AG20443 (cell line): Measurements from ENCODE around the gene ZSWIM7.

Experiments
- DNase-seq: peaks from one replicate; pipeline ENCODE4 v3.0.0; 2012; ENCODE audit warnings: low spot score, mixed read lengths

ZSWIM7 gene, protein sequence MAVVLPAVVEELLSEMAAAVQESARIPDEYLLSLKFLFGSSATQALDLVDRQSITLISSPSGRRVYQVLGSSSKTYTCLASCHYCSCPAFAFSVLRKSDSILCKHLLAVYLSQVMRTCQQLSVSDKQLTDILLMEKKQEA

DNA sequence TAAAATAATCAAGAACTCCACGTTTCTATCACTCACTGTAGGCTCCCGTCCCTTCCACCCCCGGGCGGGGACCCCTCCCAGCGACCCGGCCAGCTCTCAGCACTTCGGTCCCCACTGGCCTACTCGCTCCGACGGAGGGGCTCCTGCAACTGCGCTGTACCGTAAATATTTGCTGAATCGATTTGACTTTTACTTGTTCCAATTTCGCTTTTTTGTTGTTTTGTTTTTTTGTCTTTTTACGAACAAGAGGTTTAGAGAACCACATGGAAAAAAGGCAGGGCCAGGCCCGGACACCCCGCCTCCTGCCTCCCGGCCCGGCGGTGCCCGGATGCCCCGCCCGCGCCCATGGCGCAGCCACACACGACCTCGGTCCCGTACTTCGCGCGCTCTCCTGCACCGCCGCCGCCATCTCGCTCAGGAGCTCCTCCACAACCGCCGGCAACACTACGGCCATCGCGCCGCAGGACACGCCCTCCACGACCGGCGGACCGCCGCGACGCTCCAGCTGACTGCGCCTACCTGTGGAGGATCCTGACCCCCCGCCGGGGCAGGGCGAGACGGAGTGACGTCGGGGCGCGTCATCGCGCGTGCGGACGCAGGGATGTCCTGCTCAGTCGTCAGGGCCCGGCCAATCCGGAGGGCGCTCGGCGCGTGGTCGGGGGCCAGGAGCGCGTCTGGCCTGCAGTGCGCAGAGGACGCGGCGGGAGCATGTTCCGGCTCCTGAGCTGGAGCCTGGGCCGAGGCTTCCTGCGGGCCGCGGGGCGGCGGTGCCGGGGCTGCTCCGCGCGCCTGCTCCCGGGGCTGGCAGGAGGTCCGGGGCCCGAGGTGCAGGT lies at the start of gene ZSWIM7, which contains the start of gene TTC19:
ZSWIM7 (minus strand) TSS at position 564 of the 833 bp plus-strand sequence; CDS start at position 454, 110 bp downstream.
TTC19 (plus strand) TSS at position 684 of the 833 bp plus-strand sequence; CDS start at position 709, 25 bp downstream.
- peak; percentile 98 for DNase-seq

- DNase-seq, result no peak
Measured at GRCh38 chr17:16048811-16049449, 49.4 kb upstream of the ZSWIM7 start.

- DNase-seq, result no peak
Measured at GRCh38 chr17:16046966-16047365, 47.5 kb upstream of the ZSWIM7 start.

DNA sequence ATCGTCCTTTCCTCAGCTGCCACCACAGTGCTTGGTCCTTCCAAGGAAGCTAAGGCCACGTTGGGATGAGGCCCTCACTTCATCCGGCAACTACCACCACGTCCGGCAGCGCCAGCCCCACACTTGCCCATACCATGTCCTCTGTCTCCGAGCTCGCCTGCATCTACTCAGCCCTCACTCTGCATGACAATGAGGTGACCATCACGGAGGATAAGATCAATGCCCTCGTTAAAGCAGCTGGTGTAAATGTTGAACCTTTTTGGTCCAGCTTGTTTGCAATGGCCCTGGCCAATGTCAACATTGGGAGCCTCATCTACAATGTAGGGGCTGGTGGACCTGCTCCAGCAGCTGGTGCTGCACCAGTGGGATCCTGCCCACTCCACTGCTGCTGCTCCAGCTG lies 45.0 kb upstream of the ZSWIM7 start:
- DNase-seq, result no peak

GRCh38 chr17:16040710-16041251 lies 41.3 kb upstream of the ZSWIM7 start:
- peak; percentile 81 for DNase-seq

DNA sequence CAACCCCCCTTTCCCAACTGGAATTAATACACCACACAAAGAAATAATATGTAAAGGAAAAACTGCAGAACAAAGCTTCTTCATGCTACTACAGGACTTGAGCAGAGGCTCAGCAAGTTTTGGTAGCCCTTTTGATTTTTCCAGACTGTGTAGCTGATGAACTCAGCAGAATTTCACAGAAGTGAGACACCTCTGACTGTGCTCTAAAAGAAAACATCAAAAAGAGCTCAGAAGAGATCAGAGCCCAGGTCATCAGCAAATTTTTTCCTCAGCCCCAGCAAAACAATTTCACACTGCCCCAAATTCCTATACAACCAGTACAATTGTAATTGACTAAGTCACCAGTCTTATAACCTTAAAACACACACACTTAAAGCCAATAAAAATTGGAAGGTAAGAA lies 38.1 kb upstream of the ZSWIM7 start:
- DNase-seq, result no peak

DNA sequence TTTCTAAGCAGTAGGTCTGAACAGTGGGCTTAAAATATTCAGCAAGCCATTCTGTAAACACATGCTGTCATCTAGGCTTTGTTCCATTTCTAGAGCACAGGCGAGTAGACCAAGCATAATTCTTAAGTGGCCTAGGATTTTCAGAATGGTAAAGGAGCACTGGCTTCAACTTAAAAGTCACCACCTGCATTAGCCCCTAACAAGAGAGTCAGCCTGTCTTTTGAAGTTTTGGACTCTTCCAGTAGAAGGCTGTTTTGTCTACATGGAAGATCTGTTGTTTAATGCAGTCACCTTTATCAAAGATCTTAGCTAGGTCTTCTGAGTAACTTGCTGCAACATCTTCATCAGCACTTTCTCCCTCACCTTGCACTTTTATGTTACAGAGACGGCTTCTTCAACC lies 36.8 kb upstream of the ZSWIM7 start:
- no peak for DNase-seq

DNA sequence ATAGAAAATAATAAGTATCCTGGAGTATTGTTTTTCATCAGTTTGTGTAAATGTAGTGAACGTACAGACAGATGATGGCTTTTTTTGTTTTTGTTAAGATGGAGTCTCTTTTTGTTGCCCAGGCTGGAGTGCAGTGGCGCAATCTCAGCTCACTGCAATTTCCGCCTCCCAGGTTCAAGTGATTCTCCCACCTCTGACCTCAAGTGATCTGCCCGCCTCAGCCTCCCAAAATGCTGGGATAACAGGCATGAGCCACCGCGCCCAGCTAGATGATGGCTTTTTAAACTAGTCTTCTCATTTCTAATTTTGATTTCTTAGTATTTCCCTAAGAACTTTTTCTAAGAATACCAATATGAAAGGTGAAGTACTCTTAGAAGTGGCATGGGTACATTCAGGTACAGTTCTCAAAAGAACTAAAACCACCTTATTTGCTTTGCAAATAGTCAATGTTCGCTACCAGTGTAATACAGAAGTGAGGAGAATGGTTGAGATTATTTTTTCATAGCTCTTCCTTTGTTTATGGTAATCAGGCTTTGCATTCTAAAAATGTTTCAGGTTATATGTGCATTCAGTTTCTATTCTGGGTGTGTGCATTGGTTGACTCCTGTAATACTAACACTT lies 34.3 kb upstream of the ZSWIM7 start:
- no peak for DNase-seq

- DNase-seq, result peak; percentile 85
Measured at GRCh38 chr17:16027708-16028584, 28.4 kb upstream of the ZSWIM7 start.

DNA sequence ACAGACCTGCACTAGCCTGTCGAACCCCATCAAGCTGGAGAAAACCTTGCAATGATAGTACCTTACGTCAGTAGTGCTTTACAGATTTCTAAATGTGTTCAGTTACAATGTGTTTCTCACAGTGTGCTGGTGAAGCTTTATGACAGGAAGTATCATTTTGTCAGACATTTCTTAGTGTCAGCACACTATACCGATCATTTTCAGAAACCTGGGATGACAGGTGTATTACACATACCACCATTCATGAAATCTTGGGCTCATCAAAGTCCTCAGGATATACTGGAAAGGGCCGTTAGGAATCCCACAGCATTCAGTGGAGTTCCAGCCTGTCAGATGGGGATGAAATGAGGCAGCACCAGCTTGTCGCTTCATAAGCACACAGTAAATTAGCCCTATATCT lies 27.4 kb upstream of the ZSWIM7 start:
- DNase-seq, result no peak

DNA sequence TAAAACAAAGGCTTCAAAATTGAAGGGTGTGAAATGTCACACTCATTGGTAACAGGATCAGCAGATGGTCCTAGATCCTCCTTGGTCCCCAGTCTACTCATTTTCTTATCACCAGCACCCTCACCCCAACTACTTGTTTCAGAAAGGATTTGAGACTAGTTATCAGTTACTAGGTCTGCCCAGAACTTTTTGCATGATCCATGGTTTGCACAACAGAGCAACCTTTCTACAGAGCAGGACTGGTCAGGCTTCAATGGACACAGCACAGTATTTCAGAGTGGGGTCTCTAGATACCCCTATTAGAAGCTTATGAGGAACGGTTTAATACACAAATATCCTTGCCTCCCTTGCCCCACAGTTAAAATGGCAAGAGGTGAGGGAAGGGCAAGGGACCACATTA lies 25.7 kb upstream of the ZSWIM7 start:
- no peak for DNase-seq

DNA sequence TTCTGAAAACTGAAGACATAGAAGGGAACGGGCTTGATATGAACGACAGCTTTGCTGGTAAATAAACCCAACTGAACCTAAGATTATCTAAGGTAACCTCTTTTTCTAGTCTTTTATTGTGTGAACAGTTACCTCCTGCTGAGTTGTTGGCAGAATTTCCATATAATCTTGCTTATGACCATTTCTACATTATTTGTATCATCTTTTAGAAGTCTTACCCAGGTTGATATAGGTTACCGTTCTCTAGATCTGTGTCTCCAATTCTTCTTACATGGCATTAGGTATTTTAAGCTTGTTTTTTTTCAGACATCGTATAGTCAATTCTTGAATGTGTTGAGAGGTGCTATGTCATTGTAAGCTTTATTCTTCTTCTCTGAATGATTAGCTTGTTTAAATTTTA lies 24.4 kb upstream of the ZSWIM7 start:
- no peak for DNase-seq

GRCh38 chr17:16019347-16019746 lies 19.8 kb upstream of the ZSWIM7 start:
- DNase-seq, result no peak

DNA sequence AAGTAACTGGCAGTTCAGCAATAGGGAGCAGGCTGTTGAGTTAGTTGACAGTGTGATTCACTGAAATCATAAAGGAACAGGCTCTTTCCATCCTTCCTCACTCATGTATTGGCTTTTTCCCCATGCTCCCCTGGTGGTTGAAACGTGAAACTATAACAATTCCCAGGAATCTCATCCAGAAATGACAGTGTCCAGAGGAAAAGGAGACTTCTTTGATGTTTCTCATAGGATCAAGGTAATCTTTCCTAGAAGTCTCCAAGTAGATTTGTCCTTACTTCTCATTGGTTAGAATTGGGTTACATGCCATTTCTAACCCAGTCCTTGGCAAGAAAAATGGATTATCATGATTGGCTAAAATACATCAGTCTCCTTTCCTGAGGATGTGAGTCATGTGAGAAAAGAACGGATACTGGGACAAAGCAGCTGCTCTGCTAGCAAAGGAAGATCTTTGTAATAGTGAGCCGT lies 14.5 kb upstream of the ZSWIM7 start:
- peak; percentile 52 for DNase-seq

DNA sequence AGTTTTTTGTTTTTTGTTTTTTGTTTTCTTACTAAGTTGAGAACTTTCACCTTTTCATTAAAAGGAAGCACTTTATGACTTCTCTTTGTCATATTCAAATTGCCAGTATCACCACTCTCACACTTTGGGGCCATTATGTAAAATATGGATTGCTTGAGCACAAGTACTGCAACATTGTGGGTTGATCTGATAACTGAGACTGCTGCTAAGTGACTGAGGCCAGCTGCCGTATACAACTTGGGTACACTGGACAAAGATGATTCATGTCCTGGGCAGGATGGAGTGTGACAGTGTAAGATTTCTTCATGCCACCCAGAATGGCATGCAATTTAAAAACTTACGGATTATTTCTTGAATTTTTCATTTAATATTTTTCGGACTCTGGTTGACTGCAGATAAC lies 7.9 kb upstream of the ZSWIM7 start:
- DNase-seq, result no peak

DNA sequence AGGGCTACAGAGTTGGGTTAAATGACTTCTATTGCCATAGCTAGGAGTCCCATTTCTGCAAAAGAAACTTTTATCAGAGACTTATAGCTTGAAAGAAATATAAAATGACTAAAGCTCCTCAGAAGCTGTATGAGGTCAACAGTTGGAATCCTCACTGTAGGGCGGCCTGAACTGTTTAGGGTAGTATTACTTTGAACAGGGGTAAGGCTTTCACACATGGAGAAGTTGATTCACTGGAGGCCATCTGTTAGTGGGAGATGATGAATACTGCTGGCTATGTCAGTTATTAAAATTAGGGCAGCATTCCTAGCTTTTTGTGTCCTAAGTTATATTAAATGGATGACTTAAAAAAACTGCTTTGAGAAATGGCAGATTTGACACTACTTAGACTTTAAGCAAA lies 6.1 kb upstream of the ZSWIM7 start:
- no peak for DNase-seq

DNA sequence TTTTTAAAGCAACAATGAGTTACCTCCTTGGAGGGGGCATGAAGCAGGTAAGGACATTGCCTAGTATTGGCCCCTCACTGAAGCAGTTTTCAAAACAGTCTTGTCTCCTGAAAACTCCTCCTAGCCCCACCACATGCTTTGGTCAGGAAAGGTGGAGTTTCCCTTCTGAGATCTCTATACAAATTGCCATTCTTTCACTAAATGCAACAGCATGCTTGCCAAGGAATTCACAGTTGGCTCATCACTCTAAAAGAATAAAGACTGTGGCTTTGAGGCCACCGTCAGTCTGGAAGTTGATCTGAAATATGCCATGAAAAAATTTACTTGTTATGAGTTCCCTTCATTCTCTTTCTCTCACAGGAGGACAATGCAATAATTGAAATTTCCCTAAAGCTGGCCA lies 4.3 kb upstream of the ZSWIM7 start:
- no peak for DNase-seq

DNA sequence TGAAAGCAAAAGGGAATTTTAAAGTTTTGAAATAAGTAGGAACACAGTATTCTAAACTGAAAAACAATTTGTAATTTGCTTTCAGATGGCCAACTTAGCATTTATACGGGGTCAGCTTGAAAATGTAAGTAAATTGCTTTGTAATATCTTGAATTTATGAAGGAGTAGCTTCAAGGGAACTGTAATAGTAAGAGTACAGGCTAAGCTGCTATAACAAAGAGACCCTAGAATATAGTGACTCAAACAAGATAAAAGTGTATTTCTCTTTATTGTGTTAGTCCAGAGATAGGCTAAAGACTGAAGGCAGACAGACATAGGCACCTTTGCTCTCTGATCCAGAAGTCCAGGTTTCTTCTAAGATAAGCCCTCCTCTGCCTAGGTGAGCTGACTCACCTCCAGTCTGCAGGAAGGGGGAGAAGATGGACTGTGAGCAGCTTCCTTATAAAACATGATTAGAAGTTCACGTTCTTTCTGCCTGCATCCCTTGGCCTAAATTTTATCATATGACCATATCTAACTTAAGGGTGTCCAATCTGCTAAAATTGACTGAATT lies 3.3 kb upstream of the ZSWIM7 start:
- no peak for DNase-seq

DNA sequence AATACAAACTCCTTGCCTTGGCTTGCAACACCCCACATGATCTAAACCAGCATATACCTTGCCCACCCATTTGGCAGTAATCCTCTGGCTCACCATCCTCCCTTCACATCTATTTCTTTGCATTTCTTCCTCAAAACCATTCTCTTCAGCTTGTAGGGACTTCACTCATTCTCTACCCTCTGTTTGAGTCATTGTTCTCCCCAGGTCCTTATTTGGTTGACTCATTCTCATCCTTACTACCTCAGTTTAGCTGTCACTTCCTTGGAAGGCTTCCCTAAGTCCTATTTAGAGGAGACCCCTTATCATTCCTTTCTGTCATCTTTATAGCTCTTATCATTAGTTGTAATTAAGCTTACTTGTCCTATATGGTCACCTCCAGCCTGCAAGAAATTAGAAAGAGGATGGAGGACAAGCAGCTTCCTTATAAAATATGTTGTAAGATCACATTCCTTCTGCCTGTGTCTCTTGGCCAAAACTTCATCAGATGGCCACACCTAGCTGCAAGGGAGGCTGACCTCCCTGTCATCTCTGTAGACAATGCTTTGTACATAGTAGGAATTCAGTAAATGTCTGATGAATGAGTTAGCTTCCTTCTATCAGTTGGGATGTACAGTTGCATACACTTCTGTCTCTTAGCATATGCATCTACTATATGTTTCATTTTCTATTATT lies 1.9 kb upstream of the ZSWIM7 start:
- DNase-seq, result no peak
